Fibroblast of the aortic adventitia (primary cell): Measurements from ENCODE around the gene NMB. TPM values are rescaled to one million over a fixed set of nuclear protein-coding genes. Genes with fewer than 3 reads are reported as not detected.
A peak's percentile ranks its signal among the peaks of the same experiment; 100 is the strongest.

Source experiments
- DNase-seq: peaks from one replicate; pipeline ENCODE4 v3.0.0-alpha.2; 2010; ENCODE audit warnings: low read depth
- H3K4me3 ChIP-seq: 2 replicates; pipeline ENCODE4 v1.5.1; 2011; ENCODE audit warnings: low read depth, mild to moderate bottlenecking, control low read depth, low read length, moderate library complexity
- total RNA-seq: library from RNA; depleted of rRNA; stranded (reverse); fragments of >200 nt; gene quantifications from 2 replicates; pipeline ENCODE4 v1.2.3, GENCODE V29; 2012; ENCODE audit warnings: low replicate concordance
- TF ChIP-seq, protein P1 (sequence below): IDR thresholded peaks from 2 replicates; pipeline ENCODE4 v1.5.1; 2011; ENCODE audit warnings: mild to moderate bottlenecking, low read length, control low read depth, inconsistent platforms; ENCODE audit not compliant: insufficient read depth

NMB gene
- total RNA-seq, 1 donor, result 4.1 TPM

DNA sequence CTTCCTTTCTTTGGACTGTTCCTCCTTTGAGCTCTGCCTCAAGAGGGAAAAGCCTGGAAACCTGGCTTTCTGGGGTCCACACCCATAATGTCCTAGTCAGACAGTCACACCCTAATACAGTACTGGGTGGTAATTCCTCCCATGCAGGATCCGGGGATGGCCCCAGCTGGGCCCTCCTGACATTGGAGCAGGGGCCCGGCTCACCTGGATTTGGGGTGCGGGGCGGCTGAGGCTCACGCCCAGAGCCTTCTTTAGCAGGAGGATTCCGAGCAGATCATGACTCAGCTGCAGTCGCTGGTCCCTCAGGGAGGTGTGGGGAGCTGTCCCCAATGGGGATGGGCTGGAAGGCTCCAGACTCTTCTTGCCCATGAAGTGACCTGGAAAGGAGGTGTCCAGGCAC lies 1.0 kb downstream of the NMB start:
- H3K4me3 ChIP-seq, result no peak overlapping the region
- TF ChIP-seq, protein P1, sequence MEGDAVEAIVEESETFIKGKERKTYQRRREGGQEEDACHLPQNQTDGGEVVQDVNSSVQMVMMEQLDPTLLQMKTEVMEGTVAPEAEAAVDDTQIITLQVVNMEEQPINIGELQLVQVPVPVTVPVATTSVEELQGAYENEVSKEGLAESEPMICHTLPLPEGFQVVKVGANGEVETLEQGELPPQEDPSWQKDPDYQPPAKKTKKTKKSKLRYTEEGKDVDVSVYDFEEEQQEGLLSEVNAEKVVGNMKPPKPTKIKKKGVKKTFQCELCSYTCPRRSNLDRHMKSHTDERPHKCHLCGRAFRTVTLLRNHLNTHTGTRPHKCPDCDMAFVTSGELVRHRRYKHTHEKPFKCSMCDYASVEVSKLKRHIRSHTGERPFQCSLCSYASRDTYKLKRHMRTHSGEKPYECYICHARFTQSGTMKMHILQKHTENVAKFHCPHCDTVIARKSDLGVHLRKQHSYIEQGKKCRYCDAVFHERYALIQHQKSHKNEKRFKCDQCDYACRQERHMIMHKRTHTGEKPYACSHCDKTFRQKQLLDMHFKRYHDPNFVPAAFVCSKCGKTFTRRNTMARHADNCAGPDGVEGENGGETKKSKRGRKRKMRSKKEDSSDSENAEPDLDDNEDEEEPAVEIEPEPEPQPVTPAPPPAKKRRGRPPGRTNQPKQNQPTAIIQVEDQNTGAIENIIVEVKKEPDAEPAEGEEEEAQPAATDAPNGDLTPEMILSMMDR, result no peak
- DNase-seq, result no peak

DNA sequence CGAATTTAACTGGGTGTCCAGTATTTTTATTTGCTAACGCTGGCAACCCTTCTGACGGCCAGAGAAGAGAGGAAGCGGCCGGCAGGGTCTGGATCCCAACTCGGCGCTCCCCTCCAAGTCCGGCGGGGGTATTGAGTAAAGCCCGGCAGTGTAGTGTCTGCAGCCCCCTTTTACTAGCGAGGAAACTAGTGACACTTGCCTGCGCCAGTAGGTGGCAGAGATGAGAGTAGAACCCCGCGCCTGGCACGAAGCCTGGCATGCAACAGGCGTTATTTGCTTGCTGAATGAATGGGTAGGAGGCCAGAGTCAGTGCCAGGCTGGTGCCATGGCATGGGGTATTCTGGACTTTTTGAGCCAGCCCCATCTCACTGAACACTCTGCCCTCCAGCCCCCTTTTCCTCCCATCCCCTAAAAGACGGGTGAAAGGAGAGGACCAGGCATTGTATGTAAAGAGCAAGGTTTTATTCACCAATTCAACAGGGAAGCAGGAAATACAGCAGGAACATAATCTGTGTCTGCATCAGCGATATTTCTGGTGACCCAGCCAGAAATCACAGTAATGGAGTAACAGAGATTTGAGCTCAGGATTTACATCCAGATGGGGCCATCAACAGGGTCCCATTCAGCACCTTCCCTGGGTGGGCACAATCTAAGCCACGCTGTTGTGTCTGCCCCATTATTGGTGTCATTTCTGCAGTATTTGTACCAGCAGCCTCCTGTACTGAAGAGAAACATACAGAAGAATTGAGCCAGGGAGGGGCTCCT lies 3.1 kb downstream of the NMB start:
- peak; percentile 85 for DNase-seq
- TF ChIP-seq, protein P1, result peak; percentile 77
- H3K4me3 ChIP-seq, result peak overlapping the region; percentile 99

DNA sequence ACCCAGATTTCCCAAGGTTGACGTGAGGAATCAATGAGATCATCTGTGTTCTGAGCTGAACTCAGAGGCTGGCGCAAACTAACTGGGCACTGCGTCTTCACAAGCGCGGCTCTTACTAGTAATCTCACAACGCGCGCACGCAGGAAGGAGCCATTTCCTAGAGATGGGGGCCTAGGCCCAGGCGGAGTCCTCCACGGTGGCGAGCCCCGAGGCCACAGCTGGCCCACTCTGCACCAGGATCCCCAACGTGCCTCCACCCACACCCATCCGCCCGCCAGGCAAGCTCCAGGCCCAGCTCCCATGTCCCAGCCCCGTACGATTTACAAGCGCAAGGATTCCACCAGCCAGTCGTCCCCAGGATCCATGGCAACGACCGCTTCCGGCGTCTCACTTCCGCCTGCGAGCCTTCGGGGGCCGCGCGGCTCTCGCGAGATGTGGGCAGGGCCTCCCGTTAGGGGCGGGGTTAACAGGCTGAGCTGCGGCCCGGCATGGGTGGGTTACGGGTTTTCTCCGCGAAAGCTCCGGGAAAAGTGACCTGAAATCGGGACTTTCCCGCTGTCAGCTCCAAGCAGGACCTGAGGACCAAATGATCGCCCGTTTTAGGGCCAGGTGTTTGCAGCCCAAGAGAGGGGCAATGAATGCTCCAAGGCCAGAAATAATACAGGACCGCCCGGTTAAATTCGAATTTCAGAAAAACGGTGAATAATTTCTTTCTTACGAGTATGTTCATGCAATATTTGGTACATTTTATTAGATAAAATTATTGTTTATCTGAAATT lies 3.9 kb downstream of the NMB start, which contains the start of gene WDR73:
Gene WDR73, minus strand, starts transcription at position 374 of the 779 bp plus-strand sequence. Its CDS starts 9 bp downstream, at position 365.
- peak within 1 kb of the TSS; percentile 99 for H3K4me3 ChIP-seq
- TF ChIP-seq, protein P1, result no peak
- peak; percentile 92 for DNase-seq

DNA sequence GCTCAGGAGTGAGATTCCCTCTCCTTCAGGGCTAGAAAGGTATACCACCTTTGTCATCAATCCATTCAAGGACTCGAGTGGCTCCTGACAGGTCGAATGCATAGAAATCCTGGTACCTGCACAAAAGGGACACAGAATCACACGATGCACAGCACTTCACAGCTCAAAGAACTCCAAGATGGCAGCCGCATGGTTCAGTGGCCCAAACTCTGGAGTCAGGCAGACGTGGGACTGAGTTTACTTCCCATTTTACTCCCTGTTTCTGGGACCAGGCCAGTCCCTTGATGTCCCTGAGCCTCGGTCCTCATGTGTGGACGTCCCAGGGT lies 4.5 kb downstream of the NMB start:
- peak overlapping the region; percentile 99 for H3K4me3 ChIP-seq
- DNase-seq, result no peak
- TF ChIP-seq, protein P1, result no peak

DNA sequence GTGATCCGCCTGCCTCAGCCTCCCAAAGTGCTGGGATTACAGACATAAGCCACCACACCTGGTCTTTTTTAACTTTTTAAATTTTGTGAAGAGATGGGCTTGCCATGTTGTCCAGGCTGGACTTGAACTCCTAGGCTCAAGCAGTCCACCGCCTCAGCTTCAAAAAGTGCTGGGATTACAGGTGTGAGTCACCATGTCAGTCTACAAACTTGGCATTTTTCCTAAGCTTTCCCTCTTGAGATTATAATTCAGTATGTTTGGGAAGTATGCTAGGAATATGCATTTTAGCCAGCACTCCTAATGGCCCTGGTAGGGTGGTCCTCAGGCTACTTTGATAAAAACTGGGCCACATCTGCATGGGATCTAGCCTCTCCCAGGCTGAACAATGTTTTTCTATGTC lies 8.3 kb downstream of the NMB start:
- DNase-seq, result peak; percentile 47
- H3K4me3 ChIP-seq, result no peak overlapping the region
- TF ChIP-seq, protein P1, result no peak

DNA sequence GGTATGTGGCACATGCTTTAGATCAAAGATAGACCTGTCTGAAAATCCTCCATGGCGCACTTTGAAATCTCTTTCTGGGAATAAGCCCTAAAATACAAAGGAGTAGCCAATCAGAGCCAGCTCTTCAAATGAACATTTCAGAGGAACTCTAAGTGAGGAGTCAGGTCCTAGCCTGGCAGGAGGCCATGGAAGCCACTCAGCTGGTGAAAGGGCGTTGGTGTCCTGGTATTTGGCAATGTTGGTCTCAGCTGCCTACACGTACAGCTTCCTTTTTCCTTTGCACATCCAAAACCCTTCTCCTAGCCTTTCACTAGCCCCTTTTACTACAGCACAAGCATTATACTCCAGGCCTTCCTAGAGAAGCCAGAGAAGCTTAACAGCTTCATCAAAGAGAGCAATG lies 9.5 kb downstream of the NMB start:
- no peak overlapping the region for H3K4me3 ChIP-seq
- DNase-seq, result no peak
- TF ChIP-seq, protein P1, result no peak
